Superior temporal gyrus (tissue), 1 donor: Measurements from ENCODE around the gene BTBD8.

ENCODE experiments used
- DNase-seq: peaks from one replicate; pipeline ENCODE4 v3.0.0-alpha.2; 2016; ENCODE audit errors: extremely low spot score

The BTBD8 gene

DNA sequence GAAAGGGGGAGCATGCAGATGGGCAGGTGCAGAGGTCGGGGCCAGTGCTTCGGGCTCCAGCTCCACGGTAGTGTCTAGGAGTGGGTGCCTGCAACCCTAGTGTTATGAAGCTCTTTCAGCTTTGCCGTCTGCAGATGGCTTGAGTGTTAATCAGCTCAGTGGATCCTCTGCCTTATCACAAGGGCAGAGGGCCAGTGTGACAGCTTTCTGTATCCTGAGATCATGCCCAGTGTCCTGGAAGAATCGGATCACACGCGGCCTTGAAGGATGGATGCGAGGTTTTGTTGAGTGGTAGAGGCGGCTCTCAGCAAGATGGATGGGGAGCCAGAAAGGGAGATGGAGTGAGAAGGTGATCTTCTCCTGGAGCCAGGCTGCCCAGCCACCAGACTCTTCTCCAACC, 112.1 kb downstream of the BTBD8 start:
- no peak for DNase-seq

DNA sequence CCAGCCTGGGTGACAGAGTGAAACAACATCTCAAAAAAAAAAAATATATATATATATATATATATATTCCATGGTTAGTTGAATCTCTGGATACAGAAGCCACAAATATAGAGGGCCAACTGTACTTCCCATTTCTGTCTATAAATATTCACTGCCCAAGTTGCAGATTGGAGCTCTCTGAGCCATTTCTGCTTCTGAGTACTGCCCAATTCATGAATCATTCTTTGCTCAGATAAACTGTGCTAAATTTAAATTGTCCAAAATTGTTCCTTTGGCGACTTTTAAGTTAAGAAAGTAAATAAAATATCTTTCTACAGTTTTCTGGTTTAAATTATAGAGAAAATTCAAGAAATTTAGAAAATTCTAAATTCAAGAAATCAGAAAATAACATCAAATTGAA, 114.4 kb downstream of the BTBD8 start:
- DNase-seq: no peak

DNA sequence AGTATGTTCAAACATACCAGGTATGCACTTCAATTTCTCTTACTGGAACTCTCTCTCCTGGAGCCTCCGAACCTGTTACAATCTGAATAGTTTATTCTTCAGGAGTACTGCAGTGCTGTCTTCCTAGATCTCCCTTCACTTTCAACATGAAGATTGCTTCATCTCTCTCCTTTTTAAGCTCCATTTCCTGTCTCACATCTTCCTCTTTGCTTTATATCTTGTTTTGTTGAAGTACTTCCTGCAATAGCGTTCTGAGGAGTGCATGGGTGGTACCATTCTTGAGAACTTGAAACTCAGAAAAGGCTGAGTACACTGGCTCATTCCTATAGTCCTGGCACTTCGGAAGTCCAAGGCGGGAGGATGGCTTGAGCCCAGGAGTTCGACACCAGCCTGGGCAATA, 121.8 kb downstream of the BTBD8 start:
- DNase-seq: no peak

DNA sequence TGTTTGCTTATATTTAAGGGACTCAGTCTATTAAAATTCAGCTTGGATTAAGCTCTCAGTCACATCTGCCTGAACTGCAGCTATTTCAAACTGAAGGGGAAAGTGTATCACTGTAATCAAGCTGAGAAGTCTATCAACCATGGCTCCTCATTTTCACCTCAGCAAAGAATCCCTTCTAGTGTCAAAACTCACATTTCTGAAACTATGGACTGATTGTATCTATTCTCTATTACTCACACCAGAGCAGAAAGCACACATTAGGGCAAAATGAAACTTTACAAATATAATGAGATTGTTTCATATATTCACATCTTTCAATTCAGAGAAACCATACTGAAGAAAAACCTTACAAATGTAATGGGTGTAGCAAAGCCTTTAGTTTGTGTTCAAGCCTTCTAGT, 123.0 kb downstream of the BTBD8 start:
- no peak for DNase-seq

DNA sequence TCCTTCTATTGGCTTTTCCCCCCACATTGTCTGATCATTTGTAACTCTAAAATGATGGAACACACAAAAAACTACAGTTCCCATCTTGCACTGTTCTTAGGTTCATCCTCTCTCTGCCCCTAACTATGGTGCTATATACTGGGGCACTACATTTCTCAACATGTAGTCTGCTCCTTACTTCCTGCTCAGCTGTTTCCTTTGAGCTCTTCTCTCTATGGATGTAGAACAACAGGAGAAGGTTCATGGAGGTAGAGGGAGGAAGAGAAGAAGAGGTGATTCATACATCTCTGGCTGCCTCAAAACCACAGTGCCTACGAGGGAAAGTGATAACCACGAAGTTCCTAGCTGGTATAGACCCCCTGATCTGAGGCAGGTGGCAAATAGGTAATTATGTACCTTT, 130.6 kb downstream of the BTBD8 start:
- DNase-seq: no peak

DNA sequence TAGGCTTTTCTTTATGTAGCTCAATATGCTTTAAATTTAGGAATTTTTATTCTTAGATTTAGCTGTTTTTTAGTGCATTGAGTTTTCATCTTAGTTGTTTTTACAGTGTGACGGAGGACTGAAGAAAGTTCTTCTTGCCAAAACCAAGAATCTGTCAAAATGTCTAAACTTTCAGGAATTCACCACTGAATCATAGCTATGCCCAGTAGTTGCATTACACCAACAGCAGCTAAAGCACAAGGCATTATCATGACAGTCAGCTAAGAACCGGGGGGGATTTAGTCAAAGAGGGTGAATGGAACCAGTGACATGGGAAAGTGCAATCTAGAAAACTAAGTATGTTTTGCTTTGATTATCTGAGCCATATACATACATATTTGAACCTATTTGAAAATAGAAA, 131.0 kb downstream of the BTBD8 start:
- DNase-seq: no peak

DNA sequence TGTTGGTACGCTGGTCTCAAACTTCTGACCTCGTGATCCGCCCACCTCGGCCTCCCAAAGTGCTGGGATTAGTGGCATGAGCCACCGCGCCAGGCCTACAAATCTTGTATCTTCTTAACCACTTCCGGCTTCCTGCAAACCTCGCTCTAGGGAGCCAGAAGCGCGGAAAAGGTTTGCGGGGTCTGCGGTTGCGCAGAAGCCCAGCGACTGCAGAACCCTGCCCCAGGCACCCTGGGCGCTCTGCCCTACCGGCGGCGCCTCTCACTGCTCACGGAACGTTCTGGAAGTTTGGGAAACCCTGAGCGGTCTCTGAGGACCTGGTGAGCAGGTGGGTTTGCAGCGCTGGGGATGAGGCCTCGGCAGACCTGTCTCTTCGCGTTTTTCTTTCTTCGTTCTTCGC, 137.6 kb downstream of the BTBD8 start, which contains the start of gene C1orf146:
Gene C1orf146, plus strand, starts transcription at position 195 of the 400 bp plus-strand sequence. CDS start 13,506 bp downstream, outside the sequence.
- no peak for DNase-seq

DNA sequence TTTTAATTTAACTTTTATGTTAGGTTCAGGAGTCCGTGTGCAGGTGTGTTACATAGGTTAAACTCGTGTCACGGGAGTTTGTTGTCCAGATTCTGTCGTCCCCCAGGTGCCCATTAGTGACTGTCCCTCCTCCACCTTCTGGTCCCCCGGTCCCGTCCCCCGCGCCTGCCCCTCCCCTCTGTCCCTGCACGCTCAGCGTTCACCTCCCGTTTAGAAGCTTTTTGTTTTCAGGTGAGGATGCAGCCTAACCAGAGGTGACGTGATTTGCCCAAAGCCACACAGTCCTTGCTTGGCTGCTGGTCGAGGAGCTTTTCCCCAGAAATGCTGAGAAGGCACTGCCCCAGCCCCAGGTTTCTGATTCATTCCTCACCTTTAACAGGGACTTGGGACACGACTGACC, 138.4 kb downstream of the BTBD8 start:
- DNase-seq: no peak

DNA sequence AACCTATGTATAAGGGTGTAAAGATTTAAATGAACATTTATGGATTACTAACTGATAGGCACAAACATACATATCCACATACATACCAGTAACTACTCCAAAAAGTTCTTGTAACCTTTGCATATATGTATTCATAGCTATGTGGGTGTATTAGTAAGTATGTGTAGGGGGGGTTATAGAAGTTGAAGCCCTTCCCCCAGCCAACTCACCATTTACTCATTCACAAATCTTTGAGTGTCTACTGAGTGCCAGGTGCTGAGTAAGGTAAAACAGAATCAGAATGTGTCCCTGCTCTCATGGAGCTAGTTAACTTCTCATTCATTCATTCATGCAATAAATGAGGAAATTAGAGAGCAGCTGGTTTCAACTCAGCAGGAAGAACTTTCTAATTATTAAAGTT, 138.9 kb downstream of the BTBD8 start:
- DNase-seq: no peak

DNA sequence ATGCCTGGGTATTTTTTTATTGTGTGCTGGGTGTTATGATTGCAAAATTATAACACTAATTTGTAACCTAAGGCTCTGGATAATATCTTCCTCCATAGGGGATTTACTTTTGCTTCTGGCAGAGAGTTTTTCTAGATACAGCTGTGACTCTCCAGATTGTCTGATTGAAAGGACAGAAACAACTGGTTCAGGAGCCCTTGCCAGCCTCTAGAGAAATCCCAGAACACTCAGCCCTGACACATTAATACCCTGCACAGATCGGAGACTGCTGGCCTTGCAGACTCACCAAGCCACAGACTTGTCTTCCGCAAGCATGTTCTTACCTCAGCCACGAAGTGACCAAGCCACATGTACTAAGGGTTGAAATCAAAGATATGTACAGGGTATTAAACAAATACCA, 148.3 kb downstream of the BTBD8 start:
- DNase-seq: no peak

DNA sequence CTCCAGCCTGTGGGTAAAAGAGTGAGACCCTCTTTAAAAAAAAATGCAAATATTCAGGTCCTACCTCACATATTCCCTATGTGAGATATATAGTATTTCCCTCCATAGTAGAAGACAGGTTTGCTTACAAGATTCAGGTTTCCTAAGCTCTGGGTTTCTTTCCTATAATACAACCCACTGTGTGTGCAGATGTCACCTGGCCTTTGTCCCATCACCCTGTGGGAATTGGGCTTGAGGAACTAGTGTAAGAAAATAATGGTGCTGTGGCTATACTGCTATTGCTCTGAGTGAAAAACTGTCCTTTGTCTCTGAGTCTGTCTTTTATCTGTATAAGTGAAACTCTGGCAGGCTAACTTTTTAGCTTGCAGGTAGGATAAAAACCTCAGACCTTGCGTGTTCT, 150.6 kb downstream of the BTBD8 start:
- DNase-seq: no peak
